Memory B cell (primary cell): ENCODE results near the gene NRF1.
A peak's percentile ranks its signal among the peaks of the same experiment; 100 is the strongest.

Experiments used
- ATAC-seq: fragments of 150-1000 bp; cut with Tn5 transposase; 2 replicates; pipeline ENCODE4 v1.10.0; 2021; ENCODE audit warnings: low read depth, mild to moderate bottlenecking, moderate library complexity
- DNase-seq, 2 donors: peaks; one replicate each; pipeline ENCODE4 v3.0.0; 2022; ENCODE audit warnings: low spot score in 2 of 2
- H3K27ac Mint-ChIP-seq: one replicate; pipeline ENCODE4 v1.8.0; 2022; ENCODE audit warnings: mild to moderate bottlenecking, moderate library complexity, mixed read lengths
- H3K27me3 Mint-ChIP-seq: one replicate; pipeline ENCODE4 v1.8.0; 2022; ENCODE audit warnings: mixed read lengths
- H3K36me3 Mint-ChIP-seq: one replicate; pipeline ENCODE4 v1.8.0; 2022; ENCODE audit warnings: mild to moderate bottlenecking, mixed read lengths
- H3K4me1 Mint-ChIP-seq: one replicate; pipeline ENCODE4 v1.8.0; 2022; ENCODE audit warnings: mixed read lengths
- H3K4me3 Mint-ChIP-seq: one replicate; pipeline ENCODE4 v1.8.0; 2022; ENCODE audit warnings: mild to moderate bottlenecking, moderate library complexity, mixed read lengths
- H3K9me3 Mint-ChIP-seq: one replicate; pipeline ENCODE4 v1.8.0; 2022; ENCODE audit warnings: mixed read lengths

The NRF1 gene

DNA sequence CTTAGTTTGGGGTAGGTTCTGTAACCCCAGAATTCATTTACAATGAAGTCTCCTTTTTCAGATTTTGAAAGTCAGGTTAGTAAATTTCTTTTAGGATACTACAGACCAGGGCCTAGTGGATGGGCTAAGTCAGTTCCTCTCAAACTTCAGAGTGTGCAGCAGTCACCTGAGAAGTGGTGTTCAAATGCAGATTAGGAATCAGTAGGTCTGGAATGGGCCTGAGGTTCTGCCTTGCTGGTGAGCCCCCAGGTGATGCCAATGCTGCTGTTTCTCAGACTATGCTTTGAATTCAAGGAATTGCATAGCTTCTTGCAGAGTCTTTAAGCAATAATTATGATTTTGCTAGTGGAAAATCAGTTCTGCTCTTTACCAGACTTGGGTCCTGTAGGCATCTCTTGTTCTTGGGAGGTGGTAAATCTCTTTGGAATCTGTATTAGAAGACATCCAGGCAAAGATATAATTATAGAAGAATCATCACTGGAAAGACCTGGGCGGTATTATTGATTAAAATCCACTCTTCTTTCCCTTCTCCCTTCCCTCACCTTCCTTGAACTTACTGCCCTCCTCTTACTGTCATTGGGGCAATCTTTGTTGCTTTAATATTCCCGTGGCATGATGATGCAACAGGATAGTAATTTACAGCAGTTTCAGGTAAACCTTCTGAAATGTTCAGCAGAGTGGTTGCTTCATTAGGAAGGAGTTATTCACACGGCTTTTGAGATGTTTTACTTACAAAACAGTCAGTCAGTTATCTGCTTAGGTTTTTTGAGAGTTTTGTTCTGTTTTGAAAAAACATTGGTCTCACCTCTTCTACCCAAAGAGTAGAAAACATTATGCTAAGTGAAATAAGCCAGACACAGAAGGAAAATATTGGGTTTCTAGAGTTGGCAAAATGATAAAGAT, 87.2 kb downstream of the NRF1 start:
- DNase-seq: no peak
- Mint-ChIP-seq H3K27me3 (no peaks in the 10 kb centered on the region), H3K4me1 (no peaks in the 10 kb centered on the region), H3K9me3 (no peaks in the 10 kb centered on the region), H3K4me3 (no peak overlapping the region), H3K36me3 (peaks cover 8% of the 10 kb centered on the region), H3K27ac (no peak overlapping the region)
- ATAC-seq: no peak

DNA sequence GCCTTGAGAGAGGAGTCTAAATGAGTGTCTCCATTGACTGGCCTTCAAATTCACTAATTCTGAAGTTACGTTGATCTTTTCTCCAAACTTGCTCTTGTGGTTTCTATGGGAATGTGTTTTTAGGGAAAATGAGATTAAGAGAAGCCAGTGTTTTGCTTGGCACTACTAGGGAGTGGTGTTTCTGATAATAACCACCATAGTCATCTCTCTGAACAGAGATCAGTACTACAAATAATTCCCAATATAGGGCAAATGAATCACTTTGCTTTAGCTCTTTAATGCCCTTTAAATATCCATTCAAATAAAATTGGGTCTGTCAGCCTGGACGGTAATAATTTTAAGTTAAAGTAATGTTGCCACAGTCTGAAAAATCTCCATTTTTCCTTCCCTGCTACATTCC, 90.8 kb downstream of the NRF1 start:
- no peaks in the 10 kb centered on the region for H3K27me3 Mint-ChIP-seq
- H3K4me3 Mint-ChIP-seq: no peak overlapping the region
- H3K4me1 Mint-ChIP-seq: no peaks in the 10 kb centered on the region
- H3K36me3 Mint-ChIP-seq: peaks cover 19% of the 10 kb centered on the region
- H3K9me3 Mint-ChIP-seq: no peaks in the 10 kb centered on the region
- DNase-seq (no peak), ATAC-seq (no peak)
- no peak overlapping the region for H3K27ac Mint-ChIP-seq

GRCh38 chr7:129702761-129703338, 91.3 kb downstream of the NRF1 start:
- H3K4me1 Mint-ChIP-seq: no peaks in the 10 kb centered on the region
- ATAC-seq (no peak), DNase-seq (no peak)
- H3K9me3 Mint-ChIP-seq: no peaks in the 10 kb centered on the region
- no peak overlapping the region for H3K27ac Mint-ChIP-seq
- peaks cover 19% of the 10 kb centered on the region for H3K36me3 Mint-ChIP-seq
- no peaks in the 10 kb centered on the region for H3K27me3 Mint-ChIP-seq
- H3K4me3 Mint-ChIP-seq: no peak overlapping the region

DNA sequence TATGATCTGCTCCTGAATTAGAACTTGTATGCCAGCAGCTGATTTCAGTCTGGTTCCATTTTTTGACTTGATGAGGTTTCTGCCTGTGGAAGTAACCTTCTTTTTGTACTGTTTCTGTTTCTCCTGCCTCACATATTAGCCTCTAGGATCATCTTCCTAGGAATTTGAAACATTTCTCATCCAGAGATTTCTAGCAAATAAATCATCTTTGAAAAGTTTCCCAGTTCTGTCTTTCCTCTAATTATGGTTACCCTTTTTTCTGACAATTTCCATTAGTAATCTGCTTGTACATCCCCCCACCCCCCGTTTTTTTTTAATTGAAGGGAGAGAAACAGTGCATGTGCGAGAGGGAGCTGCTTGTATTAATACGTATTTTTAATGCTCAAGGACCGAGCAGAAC, 92.2 kb downstream of the NRF1 start:
- H3K9me3 Mint-ChIP-seq: no peaks in the 10 kb centered on the region
- ATAC-seq: no peak
- no peaks in the 10 kb centered on the region for H3K27me3 Mint-ChIP-seq
- no peak overlapping the region for H3K4me3 Mint-ChIP-seq
- peaks cover 17% of the 10 kb centered on the region for H3K36me3 Mint-ChIP-seq
- H3K4me1 Mint-ChIP-seq: no peaks in the 10 kb centered on the region
- DNase-seq: no peak
- peak overlapping the region; percentile 25 for H3K27ac Mint-ChIP-seq

GRCh38 chr7:129707910-129708499, 96.5 kb downstream of the NRF1 start:
- ATAC-seq: no peak
- DNase-seq: no peak
- no peaks in the 10 kb centered on the region for H3K4me1 Mint-ChIP-seq
- H3K4me3 Mint-ChIP-seq: no peak overlapping the region
- peak overlapping the region; percentile 35 for H3K27ac Mint-ChIP-seq
- peaks cover 35% of the 10 kb centered on the region for H3K36me3 Mint-ChIP-seq
- no peaks in the 10 kb centered on the region for H3K9me3 Mint-ChIP-seq
- no peaks in the 10 kb centered on the region for H3K27me3 Mint-ChIP-seq

- ATAC-seq (no peak), DNase-seq (no peak)
- Mint-ChIP-seq H3K4me3 (no peak overlapping the region), H3K27ac (peak overlapping the region; percentile 43), H3K27me3 (no peaks in the 10 kb centered on the region), H3K4me1 (no peaks in the 10 kb centered on the region), H3K9me3 (no peaks in the 10 kb centered on the region), H3K36me3 (peaks cover 41% of the 10 kb centered on the region)
Observed at GRCh38 chr7:129713544-129713943, 102.0 kb downstream of the NRF1 start.

- H3K4me3 Mint-ChIP-seq: no peak overlapping the region
- H3K36me3 Mint-ChIP-seq: peaks cover 42% of the 10 kb centered on the region
- no peaks in the 10 kb centered on the region for H3K4me1 Mint-ChIP-seq
- no peak for DNase-seq
- no peak for ATAC-seq
- no peaks in the 10 kb centered on the region for H3K9me3 Mint-ChIP-seq
- H3K27ac Mint-ChIP-seq: no peak overlapping the region
- no peaks in the 10 kb centered on the region for H3K27me3 Mint-ChIP-seq
Observed at GRCh38 chr7:129714514-129715063, 103.1 kb downstream of the NRF1 start.

- Mint-ChIP-seq H3K4me1 (no peaks in the 10 kb centered on the region), H3K9me3 (no peaks in the 10 kb centered on the region), H3K27me3 (no peaks in the 10 kb centered on the region), H3K36me3 (peaks cover 47% of the 10 kb centered on the region), H3K4me3 (no peak overlapping the region), H3K27ac (peak overlapping the region; percentile 39)
- DNase-seq (no peak), ATAC-seq (no peak)
Observed at GRCh38 chr7:129719980-129720732, 108.6 kb downstream of the NRF1 start.

GRCh38 chr7:129721068-129721467, 109.5 kb downstream of the NRF1 start:
- Mint-ChIP-seq H3K27ac (no peak overlapping the region), H3K4me1 (no peaks in the 10 kb centered on the region), H3K9me3 (no peaks in the 10 kb centered on the region), H3K27me3 (no peaks in the 10 kb centered on the region), H3K36me3 (peaks cover 48% of the 10 kb centered on the region), H3K4me3 (no peak overlapping the region)
- DNase-seq (no peak), ATAC-seq (no peak)

GRCh38 chr7:129723679-129724078, 112.2 kb downstream of the NRF1 start:
- Mint-ChIP-seq H3K4me1 (no peaks in the 10 kb centered on the region), H3K36me3 (peaks cover 45% of the 10 kb centered on the region), H3K27ac (no peak overlapping the region), H3K4me3 (no peak overlapping the region), H3K9me3 (no peaks in the 10 kb centered on the region), H3K27me3 (no peaks in the 10 kb centered on the region)
- DNase-seq: no peak
- ATAC-seq: no peak

- DNase-seq: no peak
- Mint-ChIP-seq H3K36me3 (peaks cover 44% of the 10 kb centered on the region), H3K27me3 (no peaks in the 10 kb centered on the region), H3K4me3 (no peak overlapping the region), H3K27ac (no peak overlapping the region), H3K4me1 (no peaks in the 10 kb centered on the region), H3K9me3 (no peaks in the 10 kb centered on the region)
- no peak for ATAC-seq
Observed at GRCh38 chr7:129724796-129725195, 113.3 kb downstream of the NRF1 start.

- Mint-ChIP-seq H3K27ac (no peak overlapping the region), H3K4me1 (no peaks in the 10 kb centered on the region), H3K4me3 (no peak overlapping the region), H3K9me3 (no peaks in the 10 kb centered on the region), H3K36me3 (peaks cover 44% of the 10 kb centered on the region), H3K27me3 (no peaks in the 10 kb centered on the region)
- no peak for ATAC-seq
- DNase-seq: no peak
Observed at GRCh38 chr7:129728875-129729467, 117.5 kb downstream of the NRF1 start.

DNA sequence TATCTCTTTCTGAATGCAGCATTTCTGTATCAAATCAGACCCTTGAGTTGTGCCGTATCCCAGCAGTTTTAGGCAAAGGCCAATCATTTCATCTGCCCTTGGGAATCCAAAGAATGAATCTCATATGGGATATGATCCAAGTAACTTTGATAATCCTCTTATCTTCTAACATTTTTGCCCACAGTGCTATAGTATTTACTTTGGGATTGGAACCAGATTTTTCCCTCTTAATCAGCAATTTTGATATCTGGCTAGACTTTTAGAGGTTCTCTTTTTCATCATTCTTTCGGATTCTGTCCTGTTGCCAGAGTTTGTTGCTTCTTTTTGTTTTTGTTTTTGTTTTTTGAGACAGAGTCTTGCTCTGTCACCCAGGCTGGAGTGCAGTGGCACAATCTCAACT, 118.0 kb downstream of the NRF1 start:
- H3K9me3 Mint-ChIP-seq: no peaks in the 10 kb centered on the region
- no peak for DNase-seq
- H3K4me3 Mint-ChIP-seq: no peak overlapping the region
- no peaks in the 10 kb centered on the region for H3K27me3 Mint-ChIP-seq
- no peak overlapping the region for H3K27ac Mint-ChIP-seq
- H3K36me3 Mint-ChIP-seq: peaks cover 41% of the 10 kb centered on the region
- ATAC-seq: no peak
- no peaks in the 10 kb centered on the region for H3K4me1 Mint-ChIP-seq
